ENCODE results near the gene TRIOBP. TPM values are rescaled to one million over a fixed set of nuclear protein-coding genes. Genes with fewer than 3 reads are reported as not detected.

The TRIOBP gene
- total RNA-seq, 4 donors from 2014 or later = 45.3 to 86.4 (median 65.1) TPM

- intact Hi-C loops (cut with DNase I; ENCODE audit: low total_unique reads) = loop anchor here (5.0 to 10.0 kb wide), 3 partner anchors 46 to 151 kb away; no protein-coding TSS in a partner anchor
- WGBS, 2 donors = 91 to 95% methylated on average over 23 of the region's 23 CpGs
- H3K4me3 ChIP-seq (ENCODE audit: low read depth, poor library complexity, severe bottlenecking) = no peak overlapping the region
- TF ChIP-seq POLR2A (IDR thresholded peaks at IDR 0.05) = no peak
- TF ChIP-seq, protein P1, sequence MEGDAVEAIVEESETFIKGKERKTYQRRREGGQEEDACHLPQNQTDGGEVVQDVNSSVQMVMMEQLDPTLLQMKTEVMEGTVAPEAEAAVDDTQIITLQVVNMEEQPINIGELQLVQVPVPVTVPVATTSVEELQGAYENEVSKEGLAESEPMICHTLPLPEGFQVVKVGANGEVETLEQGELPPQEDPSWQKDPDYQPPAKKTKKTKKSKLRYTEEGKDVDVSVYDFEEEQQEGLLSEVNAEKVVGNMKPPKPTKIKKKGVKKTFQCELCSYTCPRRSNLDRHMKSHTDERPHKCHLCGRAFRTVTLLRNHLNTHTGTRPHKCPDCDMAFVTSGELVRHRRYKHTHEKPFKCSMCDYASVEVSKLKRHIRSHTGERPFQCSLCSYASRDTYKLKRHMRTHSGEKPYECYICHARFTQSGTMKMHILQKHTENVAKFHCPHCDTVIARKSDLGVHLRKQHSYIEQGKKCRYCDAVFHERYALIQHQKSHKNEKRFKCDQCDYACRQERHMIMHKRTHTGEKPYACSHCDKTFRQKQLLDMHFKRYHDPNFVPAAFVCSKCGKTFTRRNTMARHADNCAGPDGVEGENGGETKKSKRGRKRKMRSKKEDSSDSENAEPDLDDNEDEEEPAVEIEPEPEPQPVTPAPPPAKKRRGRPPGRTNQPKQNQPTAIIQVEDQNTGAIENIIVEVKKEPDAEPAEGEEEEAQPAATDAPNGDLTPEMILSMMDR (IDR thresholded peaks at IDR 0.05) = no peak
- no peak for DNase-seq (ENCODE audit: low spot score in 2 of 2)
Measured at GRCh38 chr22:37816543-37817180, 119.8 kb downstream of the TRIOBP start.

DNA sequence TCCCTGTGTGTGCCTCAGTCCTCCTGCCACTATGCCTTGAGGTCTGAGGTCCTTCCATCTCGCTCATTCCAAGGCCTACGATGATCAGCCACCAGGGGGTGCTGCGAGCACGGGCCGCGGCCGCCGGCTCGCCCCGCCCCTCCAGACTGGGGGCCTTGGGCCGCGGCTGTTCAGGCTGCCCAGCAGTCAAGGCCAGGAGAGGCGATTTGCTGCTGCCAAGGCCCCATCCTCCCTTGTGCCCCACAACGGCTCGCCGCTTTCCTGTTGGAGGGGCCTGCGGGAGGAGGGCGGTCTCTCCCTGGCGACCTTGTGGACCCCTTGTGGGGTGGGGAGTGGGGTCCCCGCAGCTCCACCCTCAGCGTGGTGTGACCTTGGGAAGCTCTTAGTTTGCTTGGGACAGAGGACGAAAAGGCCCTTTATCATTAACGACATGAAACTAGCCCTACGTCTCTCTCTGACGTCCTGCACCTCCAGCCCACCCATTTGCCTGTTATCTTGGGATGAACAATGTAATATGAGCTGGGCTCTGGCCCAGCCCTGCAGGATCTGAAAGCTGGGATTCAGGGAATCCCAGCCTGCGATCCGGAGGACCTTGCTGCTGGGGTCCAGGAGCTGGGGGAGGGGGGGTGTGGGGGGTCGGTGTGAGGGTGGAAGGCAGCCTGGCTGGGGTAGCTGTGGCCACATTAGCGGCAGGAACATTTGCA, 121.0 kb downstream of the TRIOBP start:
- intact Hi-C loops (cut with DNase I; ENCODE audit: low total_unique reads) = loop anchor here (5.0 to 10.0 kb wide), 3 partner anchors 44 to 149 kb away; no protein-coding TSS in a partner anchor
- peak; percentile 59 to 96 for DNase-seq (ENCODE audit: low spot score in 2 of 2)
- TF ChIP-seq, protein P1 (IDR thresholded peaks at IDR 0.05) = peak in 2 of 3 donors; percentile 66 to 86
- TF ChIP-seq POLR2A (IDR thresholded peaks at IDR 0.05) = no peak
- WGBS, 2 donors = 5% methylated on average over 18 to 28 of the region's 29 CpGs
- H3K4me3 ChIP-seq (ENCODE audit: low read depth, poor library complexity, severe bottlenecking) = no peak overlapping the region

- TF ChIP-seq POLR2A (IDR thresholded peaks at IDR 0.05) = no peak
- TF ChIP-seq, protein P1 (IDR thresholded peaks at IDR 0.05) = no peak
- intact Hi-C loops (cut with DNase I; ENCODE audit: low total_unique reads) = loop anchor here (5.0 to 10.0 kb wide), 3 partner anchors 44 to 149 kb away; no protein-coding TSS in a partner anchor
- peak in 1 of 2 donors; percentile 94 for DNase-seq (ENCODE audit: low spot score in 2 of 2)
- WGBS, 2 donors = 3 to 6% methylated on average over 31 of the region's 68 CpGs
- no peak overlapping the region for H3K4me3 ChIP-seq (ENCODE audit: low read depth, poor library complexity, severe bottlenecking)
Measured at GRCh38 chr22:37818409-37819104, 121.7 kb downstream of the TRIOBP start.

- TF ChIP-seq, protein P1 (IDR thresholded peaks at IDR 0.05) = no peak
- no peak for TF ChIP-seq POLR2A (IDR thresholded peaks at IDR 0.05)
- DNase-seq (ENCODE audit: low spot score in 2 of 2) = no peak
- no peak overlapping the region for H3K4me3 ChIP-seq (ENCODE audit: low read depth, poor library complexity, severe bottlenecking)
- 30 to 31% methylated on average over 13 to 14 of the region's 14 CpGs for WGBS, 2 donors
- intact Hi-C loops (cut with DNase I; ENCODE audit: low total_unique reads) = loop anchor here (5.0 to 10.0 kb wide), 3 partner anchors 43 to 148 kb away; no protein-coding TSS in a partner anchor
Measured at GRCh38 chr22:37819105-37819433, 122.2 kb downstream of the TRIOBP start.

GRCh38 chr22:37820350-37820749, 123.5 kb downstream of the TRIOBP start:
- no peak for DNase-seq (ENCODE audit: low spot score in 2 of 2)
- TF ChIP-seq, protein P1 (IDR thresholded peaks at IDR 0.05) = no peak
- no peak for TF ChIP-seq POLR2A (IDR thresholded peaks at IDR 0.05)
- intact Hi-C loops (cut with DNase I; ENCODE audit: low total_unique reads) = no loop called here
- 85 to 89% methylated on average over 5 of the region's 5 CpGs for WGBS, 2 donors
- H3K4me3 ChIP-seq (ENCODE audit: low read depth, poor library complexity, severe bottlenecking) = no peak overlapping the region
